Measurements from ENCODE around the gene LHX3.

GRCh38 chr9:136149337-136149736 is 55.6 kb downstream of the LHX3 start:
- TF ChIP-seq EZH2 (optimal IDR thresholded peaks at IDR 0.05; ENCODE audit: low read depth, low read length) (no peak), CTCF (IDR thresholded peaks at IDR 0.05; ENCODE audit: low read length) (no peak)
